GM21528 (cell line): ENCODE measurements around the gene SMYD3.

Source experiments
- ATAC-seq: cut with Tn5 transposase; IDR thresholded peaks from one replicate; pipeline ENCODE4 v1.9.1; 2021; ENCODE audit warnings: mild to moderate bottlenecking, moderate library complexity; ENCODE audit not compliant: unreplicated experiment, low FRiP score

SMYD3 gene

DNA sequence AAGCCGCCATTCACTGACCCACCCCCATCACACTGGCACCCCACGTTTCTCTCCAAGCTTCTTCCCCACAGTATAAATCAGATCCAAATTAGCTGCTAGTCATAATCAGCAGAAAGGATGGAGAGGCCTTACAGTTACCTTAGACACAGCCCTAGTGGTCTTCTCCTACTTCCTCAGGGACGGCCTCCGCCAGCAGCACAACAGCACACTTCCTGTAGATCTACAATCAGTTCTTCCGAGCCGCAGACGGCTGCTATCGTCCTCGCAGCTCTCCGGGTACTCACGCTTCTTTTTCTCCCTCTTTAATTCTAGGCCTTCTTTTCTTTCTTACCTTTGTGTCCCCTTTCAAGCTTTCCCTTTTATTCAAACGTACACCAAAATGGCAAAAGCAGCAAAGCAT lies 313.5 kb downstream of the SMYD3 start:
- ATAC-seq, result no peak

DNA sequence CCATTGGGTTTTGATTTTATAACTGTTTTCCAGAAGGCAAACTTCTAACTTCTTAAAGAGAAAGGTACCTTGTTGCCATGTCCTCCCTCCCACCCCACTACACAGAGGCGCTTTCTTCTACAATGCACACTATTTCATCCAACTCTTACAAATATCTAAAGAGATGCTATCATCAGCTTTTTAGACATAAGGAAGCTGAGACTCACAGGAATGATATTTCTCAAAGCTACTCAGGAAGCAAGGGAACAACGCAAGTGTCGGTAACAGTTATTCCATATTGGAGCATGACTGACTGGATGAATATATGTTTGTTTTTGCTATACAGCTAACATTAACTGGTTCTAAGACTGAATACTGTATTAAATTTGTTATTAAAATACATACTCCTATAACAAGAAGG lies 318.0 kb downstream of the SMYD3 start:
- ATAC-seq, result no peak

- no peak for ATAC-seq
Observed at GRCh38 chr1:246187834-246188372, 319.2 kb downstream of the SMYD3 start.

DNA sequence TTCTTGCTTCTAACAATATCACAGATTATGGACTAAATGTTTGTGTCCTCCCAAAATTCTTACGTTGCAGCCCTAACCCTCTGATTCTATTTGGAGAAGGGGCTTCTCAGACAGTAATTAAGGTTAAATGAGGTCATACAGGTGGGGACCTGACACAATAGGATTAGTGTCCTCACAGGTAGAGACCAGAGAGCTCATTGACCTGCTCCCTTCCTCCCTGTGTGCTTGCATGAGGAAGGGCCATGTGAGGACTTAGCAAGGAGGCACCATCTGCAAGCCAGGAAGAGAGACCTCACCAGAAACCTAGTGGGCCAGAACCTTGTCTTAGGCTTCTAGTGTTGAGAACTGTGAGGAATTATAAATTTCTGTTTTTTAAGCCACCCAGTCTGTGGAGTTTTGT lies 322.6 kb downstream of the SMYD3 start:
- no peak for ATAC-seq

GRCh38 chr1:246182149-246182851 lies 324.8 kb downstream of the SMYD3 start:
- no peak for ATAC-seq

- no peak for ATAC-seq
Observed at GRCh38 chr1:246181241-246181640, 325.8 kb downstream of the SMYD3 start.

GRCh38 chr1:246179401-246179800 lies 327.7 kb downstream of the SMYD3 start:
- no peak for ATAC-seq

DNA sequence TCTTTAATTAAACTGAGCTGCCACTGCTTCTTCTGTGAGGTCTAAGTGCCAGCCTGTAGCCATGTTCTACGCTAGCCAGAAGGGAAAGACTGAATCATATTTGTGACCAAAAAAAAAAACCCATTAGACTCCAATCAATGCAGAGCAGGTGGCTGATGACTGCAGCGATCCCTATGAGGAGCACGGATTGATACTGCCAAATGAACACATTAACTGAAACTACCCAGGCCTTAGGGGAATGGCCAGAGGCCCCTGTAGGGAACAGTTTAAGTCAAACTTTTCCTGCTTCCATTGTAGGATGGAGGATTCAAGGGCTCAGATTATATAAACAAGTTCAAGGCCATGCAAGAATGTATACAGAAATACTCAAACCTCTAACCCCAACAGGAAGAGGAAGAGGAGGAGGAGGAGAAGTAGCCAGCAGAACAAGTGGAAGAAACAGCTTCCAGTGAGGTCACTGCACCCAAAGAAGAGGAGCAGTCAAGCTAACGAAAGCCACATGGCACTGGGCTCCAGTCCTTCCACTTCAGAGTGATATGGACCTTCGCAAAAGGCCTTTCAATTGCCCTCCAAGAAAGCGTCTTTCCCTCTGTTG lies 328.3 kb downstream of the SMYD3 start:
- no peak for ATAC-seq

DNA sequence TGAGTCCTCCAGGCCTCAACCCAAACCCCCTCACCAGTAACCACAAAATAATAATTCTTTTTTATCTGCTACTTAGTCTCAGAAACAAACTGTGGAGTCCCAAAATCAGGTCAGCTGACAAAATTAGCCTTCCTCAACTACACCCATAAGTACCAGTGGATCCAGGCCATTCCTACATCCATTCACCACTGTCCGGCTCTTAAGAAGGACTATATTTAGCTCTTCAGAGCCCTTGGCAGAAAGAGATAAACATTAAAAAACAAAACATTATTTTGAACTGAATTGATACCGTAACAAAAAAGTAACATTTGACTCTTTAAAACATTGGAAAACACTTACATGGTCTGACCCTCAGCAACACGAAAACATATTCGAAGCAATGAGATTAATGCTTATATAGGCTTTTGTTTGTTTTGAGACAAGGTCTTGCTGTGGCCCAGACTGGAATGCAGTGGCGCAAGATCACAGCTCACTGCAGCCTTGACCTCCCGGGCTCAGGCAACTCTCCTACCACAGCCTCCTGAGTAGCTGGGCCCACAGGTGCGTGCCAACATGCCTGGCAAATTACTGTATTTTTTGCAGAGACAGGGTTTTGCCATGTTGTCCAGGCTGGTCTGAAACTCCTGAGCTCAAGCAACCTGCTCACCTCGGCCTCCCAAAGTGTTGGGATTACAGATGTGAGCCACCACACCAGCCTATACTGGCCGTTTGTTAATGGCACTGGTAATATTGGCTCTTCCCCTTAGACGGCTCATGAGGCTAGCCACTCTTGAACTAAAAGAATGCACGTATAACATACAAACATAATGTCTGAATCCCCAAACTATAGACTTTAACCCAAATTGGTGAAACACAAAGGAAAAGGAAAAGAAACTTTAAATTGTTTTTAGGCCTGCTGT lies 330.7 kb downstream of the SMYD3 start:
- no peak for ATAC-seq

DNA sequence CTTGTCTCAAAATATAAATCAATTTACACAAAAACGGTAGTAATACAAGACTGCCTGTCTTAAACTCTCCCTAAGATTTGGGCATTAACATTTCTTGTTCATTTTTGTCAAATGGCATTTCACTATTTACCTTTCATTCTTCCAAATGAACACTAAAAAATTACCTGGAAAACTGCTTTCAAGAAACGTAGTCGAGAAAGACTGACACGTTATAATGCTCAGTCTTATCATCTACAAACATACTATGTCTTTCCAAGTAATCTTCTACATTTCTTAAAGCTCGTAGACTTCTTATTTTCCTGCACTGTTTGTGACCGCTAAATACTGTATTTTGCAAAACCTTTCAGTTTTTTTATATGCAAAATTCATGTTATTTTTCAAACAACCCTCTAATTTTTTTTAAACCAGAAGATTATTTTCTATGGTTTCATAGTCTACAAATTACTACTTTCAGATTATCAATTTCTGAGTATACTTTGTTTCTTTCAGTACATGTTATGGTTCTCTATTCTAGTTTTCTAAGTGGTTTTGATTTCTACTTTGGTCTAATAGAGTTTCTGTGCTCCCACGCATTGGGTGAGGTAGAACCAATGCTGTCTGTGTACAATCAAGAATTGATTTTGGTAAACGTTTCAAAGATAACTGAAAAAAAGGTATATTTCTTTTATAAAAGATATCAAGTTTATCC lies 336.4 kb downstream of the SMYD3 start:
- no peak for ATAC-seq

- ATAC-seq, result no peak
Observed at GRCh38 chr1:246169486-246169885, 337.6 kb downstream of the SMYD3 start.

GRCh38 chr1:246169019-246169418 lies 338.1 kb downstream of the SMYD3 start:
- ATAC-seq, result no peak

DNA sequence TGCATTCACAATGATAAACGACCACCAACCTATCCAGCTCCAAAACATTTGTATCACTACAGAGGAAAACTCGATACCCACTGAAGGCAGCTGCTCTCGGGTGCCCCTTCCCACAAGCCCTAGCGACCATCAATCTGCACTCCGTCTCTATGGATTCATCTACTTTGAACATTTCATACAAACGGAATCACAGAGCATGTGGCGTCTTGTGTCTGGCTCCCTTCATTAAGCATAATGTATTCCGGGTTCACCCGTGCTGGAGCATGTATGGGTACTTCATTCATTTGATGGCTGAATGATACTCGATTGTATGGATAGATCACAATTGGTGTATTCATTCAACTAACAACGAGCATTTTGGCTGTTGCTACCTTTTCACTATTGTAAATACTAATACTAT lies 340.2 kb downstream of the SMYD3 start:
- no peak for ATAC-seq

GRCh38 chr1:246165826-246166709 lies 341.0 kb downstream of the SMYD3 start:
- ATAC-seq, result no peak

DNA sequence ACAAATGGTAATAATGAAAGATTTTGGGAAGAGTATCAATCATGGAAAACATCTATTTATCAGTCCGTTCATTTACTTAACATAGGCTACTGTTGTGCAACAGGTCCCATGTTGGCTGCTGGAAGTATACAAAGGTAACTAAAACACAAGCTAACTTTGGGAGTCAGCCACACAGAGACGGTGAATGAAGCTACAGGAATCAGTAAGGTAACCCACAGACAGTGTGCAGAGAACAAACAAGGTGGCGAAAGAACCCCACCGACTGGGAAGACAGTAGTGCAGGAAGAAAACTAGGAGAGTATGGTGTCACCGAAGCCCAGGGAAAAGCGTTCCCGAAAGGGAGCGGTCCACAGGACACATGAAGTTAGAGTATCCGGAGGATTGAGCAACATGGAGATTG lies 342.3 kb downstream of the SMYD3 start:
- ATAC-seq, result no peak

GRCh38 chr1:246162560-246162959 lies 344.5 kb downstream of the SMYD3 start:
- no peak for ATAC-seq

GRCh38 chr1:246161626-246162025 lies 345.5 kb downstream of the SMYD3 start:
- no peak for ATAC-seq

DNA sequence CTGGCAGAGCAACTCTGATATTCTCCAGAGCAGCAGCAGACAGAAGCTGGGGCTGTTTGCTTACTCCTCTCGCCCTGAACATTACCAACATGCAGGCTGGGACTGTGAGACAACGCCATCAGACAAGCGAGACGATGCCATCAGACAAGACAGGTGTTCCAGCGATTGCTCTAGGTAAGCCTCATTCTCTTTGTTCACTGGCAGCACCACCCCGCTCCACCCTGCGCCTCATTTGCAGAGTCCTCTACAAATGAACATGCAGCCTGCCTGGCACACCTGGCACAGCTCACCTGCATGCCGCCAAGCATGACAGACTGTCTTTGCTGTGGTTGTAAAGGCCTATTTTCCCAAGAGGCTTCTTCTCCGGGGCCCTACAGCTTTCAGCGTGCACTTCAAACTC lies 346.2 kb downstream of the SMYD3 start:
- no peak for ATAC-seq

DNA sequence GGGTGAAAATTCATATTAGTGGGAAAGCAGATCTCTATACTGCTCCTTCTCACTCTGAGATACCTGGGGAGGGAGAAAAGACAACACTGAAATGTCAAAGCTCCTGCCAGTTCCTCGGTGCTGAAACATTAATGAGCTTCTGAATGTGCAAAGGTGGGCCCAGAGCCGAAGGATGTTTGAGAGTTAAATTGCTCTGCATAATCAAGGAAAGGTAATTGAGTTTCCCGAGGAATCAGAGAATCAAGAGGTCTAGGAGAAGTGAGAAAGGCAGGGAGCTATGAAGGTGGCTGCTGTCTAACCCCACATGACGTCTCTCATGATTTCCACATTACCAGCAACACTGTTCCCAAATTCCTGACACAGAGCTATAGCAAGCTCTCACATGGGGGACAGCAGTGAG lies 346.7 kb downstream of the SMYD3 start:
- no peak for ATAC-seq
